Kidney capillary endothelial cell (primary cell): ENCODE results near the gene SUSD1.
A peak's percentile ranks its signal among the peaks of the same experiment; 100 is the strongest.

Experiments used
- DNase-seq: peaks from one replicate; pipeline ENCODE4 v3.0.0-alpha.2; 2018; ENCODE audit warnings: low spot score

Gene SUSD1

GRCh38 chr9:112038017-112038408 is 137.1 kb downstream of the SUSD1 start:
- DNase-seq: no peak

- DNase-seq: no peak
These were observed 137.6 kb downstream of the SUSD1 start for GRCh38 chr9:112037281-112038016.

- no peak for DNase-seq
These were observed 139.8 kb downstream of the SUSD1 start for GRCh38 chr9:112035166-112035826.

- DNase-seq: no peak
These were observed 140.9 kb downstream of the SUSD1 start for GRCh38 chr9:112034216-112034611.

- no peak for DNase-seq
These were observed 141.6 kb downstream of the SUSD1 start for GRCh38 chr9:112033237-112034215.

- no peak for DNase-seq
These were observed 142.4 kb downstream of the SUSD1 start for GRCh38 chr9:112032743-112033142.

GRCh38 chr9:112032009-112032408 is 143.1 kb downstream of the SUSD1 start:
- no peak for DNase-seq

GRCh38 chr9:112031400-112031799 is 143.7 kb downstream of the SUSD1 start:
- no peak for DNase-seq

- DNase-seq: no peak
These were observed 145.1 kb downstream of the SUSD1 start for GRCh38 chr9:112029921-112030444.

GRCh38 chr9:112028242-112029221 is 146.6 kb downstream of the SUSD1 start:
- no peak for DNase-seq

- DNase-seq: no peak
These were observed 149.2 kb downstream of the SUSD1 start for GRCh38 chr9:112025850-112026249.

GRCh38 chr9:112021742-112022141 is 153.4 kb downstream of the SUSD1 start:
- no peak for DNase-seq

- peak; percentile 90 for DNase-seq
These were observed 154.2 kb downstream of the SUSD1 start for GRCh38 chr9:112020680-112021596.

GRCh38 chr9:112017878-112018277 is 157.2 kb downstream of the SUSD1 start:
- DNase-seq: no peak

GRCh38 chr9:112015736-112016135 is 159.4 kb downstream of the SUSD1 start:
- DNase-seq: no peak

GRCh38 chr9:112015149-112015548 is 159.9 kb downstream of the SUSD1 start:
- no peak for DNase-seq

GRCh38 chr9:112013266-112013665 is 161.8 kb downstream of the SUSD1 start:
- no peak for DNase-seq

- peak; percentile 68 for DNase-seq
These were observed 162.8 kb downstream of the SUSD1 start for GRCh38 chr9:112012026-112012902.

- DNase-seq: no peak
These were observed 164.0 kb downstream of the SUSD1 start for GRCh38 chr9:112011051-112011620.
